GM12873 (cell line): ENCODE measurements around the gene ALDH1L1.

Experiments
- CTCF ChIP-seq: IDR thresholded peaks from 2 replicates; pipeline ENCODE4 v1.5.1; 2012; ENCODE audit warnings: low read depth, mild to moderate bottlenecking, moderate library complexity, low read length, control low read depth; ENCODE audit not compliant: insufficient read depth; ENCODE audit errors: missing control alignments

Gene ALDH1L1

DNA sequence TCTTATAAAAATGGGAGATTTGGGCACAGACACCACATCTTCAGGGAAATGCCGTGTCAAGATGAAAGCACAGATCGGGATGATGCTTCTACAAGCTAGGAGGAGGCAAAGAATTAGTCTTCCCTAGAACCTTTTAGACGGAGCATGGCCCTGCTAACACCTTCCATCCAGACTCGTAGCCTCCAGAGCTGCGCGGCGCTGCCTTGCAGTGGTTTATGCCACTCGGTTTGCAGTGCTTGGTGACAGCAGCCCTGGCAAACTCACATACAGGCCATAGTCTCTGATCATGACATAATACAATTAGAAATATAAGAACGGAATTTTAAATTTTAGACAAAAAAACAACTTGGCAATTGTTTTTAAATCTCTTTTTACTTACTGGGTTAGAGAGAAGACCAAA lies 59.3 kb downstream of the ALDH1L1 start:
- no peak for TF ChIP-seq CTCF

- no peak for TF ChIP-seq CTCF
These were observed 60.4 kb downstream of the ALDH1L1 start for GRCh38 chr3:126119976-126120375.

- no peak for TF ChIP-seq CTCF
These were observed 61.2 kb downstream of the ALDH1L1 start for GRCh38 chr3:126119008-126119675.

DNA sequence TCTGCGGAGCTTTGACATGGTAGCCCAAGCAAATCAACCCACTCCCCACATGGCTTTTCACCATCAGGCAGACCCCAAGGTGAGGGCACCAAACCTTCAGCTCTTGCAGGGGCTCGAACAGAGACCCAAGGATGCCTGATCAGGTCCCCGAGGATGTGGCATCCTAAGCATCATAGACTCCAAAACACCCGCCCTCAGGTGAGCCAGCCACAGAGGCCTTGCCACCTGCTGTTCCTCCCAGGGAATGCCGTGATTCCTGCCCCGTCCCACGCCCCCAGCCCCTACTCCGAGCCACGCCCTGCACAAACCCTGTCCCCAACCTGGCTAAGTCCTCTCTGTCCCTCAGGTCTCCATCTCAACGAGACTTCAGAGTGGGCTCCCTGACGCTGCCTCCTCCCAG lies 61.8 kb downstream of the ALDH1L1 start:
- TF ChIP-seq CTCF = no peak

DNA sequence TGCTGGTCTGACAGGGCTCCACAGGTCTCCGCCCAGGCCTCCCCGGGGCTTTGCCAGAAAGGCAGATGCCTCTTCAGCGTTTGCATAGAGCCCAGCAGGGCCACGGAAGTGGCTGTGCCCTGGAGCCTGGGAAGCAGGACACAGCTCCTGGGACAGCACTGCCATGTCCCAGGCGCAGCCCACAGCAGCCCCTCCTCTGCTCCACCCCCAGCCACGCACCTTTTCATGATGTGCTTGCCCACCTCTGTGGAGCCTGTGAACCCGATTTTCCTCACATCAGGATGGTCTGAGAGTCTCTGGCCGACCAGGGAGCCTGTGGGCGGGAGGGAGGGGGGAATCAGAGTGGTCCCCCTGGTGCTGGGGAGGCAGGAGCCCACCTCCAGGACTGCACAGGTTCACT lies 62.6 kb downstream of the ALDH1L1 start:
- TF ChIP-seq CTCF = no peak

DNA sequence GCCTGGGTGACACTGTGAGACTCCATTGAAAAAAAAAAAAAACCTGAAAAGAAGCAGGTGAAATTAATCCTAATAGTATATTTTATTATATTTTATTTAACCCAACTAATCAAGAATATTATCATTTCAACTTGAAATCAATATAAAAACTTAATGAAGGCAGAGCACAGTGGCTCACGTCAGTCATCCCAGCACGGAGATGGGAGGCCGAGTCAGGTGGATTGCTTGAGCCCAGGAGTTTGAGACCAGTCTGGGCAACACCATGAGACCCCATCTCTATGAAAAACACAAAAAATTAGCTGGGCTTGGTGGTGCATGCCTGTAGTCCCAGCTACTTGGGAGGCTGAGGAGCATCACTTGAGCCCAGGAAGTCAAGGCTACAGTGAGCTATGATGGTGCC lies 63.2 kb downstream of the ALDH1L1 start:
- no peak for TF ChIP-seq CTCF

DNA sequence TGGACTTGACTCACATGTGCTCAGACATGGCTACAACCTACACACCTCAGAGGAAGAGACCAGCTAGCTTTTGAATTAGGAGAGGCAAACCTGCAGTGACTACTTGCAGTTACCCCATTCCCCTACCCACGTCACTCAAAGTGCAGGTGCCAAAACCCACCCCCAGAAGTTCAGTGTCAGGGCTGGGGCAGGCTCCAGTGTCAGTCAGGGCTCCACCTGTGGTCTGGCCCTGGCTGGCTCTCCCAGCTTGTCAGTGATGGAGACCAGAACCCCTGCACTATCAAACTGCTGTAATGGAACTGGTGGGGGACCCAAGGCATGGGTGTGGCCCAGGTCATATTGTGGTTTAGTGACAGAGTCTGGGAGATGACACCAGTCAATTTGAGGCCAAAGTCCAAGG lies 63.9 kb downstream of the ALDH1L1 start:
- TF ChIP-seq CTCF = no peak
